Anterior cingulate cortex (tissue), 58 donors: Measurements from ENCODE around the gene PPHLN1.
A peak's percentile ranks its signal among the peaks of the same experiment; 100 is the strongest.

Experiments used
- DNase-seq, 58 donors: peaks; one replicate each; lab custom pipeline; 2025; lab: John Stamatoyannopoulos, UW

The PPHLN1 gene

GRCh38 chr12:42325653-42326474 is at the start of gene PPHLN1, which contains the start of gene ZCRB1:
Gene PPHLN1 (plus strand): TSS chr12:42326167. CDS start chr12:42335903, 9,736 bp downstream.
Gene ZCRB1 (minus strand): TSS chr12:42326094. CDS start chr12:42324102, 1,992 bp downstream.
- peak in 57 of 58 donors; percentile 31 to 87 (median 71) for DNase-seq

- no peak for DNase-seq
Observed at GRCh38 chr12:42277396-42278127, 48.4 kb upstream of the PPHLN1 start.

- DNase-seq: no peak
Observed at GRCh38 chr12:42278128-42278510, 47.8 kb upstream of the PPHLN1 start.

- DNase-seq: no peak
Observed at GRCh38 chr12:42281278-42281677, 44.7 kb upstream of the PPHLN1 start.

GRCh38 chr12:42281844-42282243 is 44.1 kb upstream of the PPHLN1 start:
- DNase-seq: no peak

- no peak for DNase-seq
Observed at GRCh38 chr12:42282294-42282693, 43.7 kb upstream of the PPHLN1 start.

- DNase-seq: no peak
Observed at GRCh38 chr12:42283739-42284138, 42.2 kb upstream of the PPHLN1 start.

GRCh38 chr12:42284157-42284556 is 41.8 kb upstream of the PPHLN1 start:
- no peak for DNase-seq

- peak in 1 of 58 donors; percentile 3 for DNase-seq
Observed at GRCh38 chr12:42284876-42285275, 41.1 kb upstream of the PPHLN1 start.

GRCh38 chr12:42285431-42285830 is 40.5 kb upstream of the PPHLN1 start:
- DNase-seq: no peak

GRCh38 chr12:42286741-42287140 is 39.2 kb upstream of the PPHLN1 start:
- DNase-seq: no peak

GRCh38 chr12:42288544-42288943 is 37.4 kb upstream of the PPHLN1 start:
- no peak for DNase-seq

GRCh38 chr12:42291680-42292079 is 34.3 kb upstream of the PPHLN1 start:
- no peak for DNase-seq

GRCh38 chr12:42296503-42297109 is 29.4 kb upstream of the PPHLN1 start:
- no peak for DNase-seq

- no peak for DNase-seq
Observed at GRCh38 chr12:42298887-42299286, 27.1 kb upstream of the PPHLN1 start.

GRCh38 chr12:42299392-42300308 is 26.3 kb upstream of the PPHLN1 start:
- DNase-seq: peak in 6 of 58 donors; percentile 1 to 31 (median 4)

GRCh38 chr12:42306297-42306696 is 19.7 kb upstream of the PPHLN1 start:
- no peak for DNase-seq

GRCh38 chr12:42308390-42308789 is 17.6 kb upstream of the PPHLN1 start:
- DNase-seq: no peak

- DNase-seq: no peak
Observed at GRCh38 chr12:42309996-42310395, 16.0 kb upstream of the PPHLN1 start.

- no peak for DNase-seq
Observed at GRCh38 chr12:42315108-42315507, 10.9 kb upstream of the PPHLN1 start.
